GM23338 (cell line): ENCODE measurements around the gene SLC9C1. TPM values are rescaled to one million over a fixed set of nuclear protein-coding genes. Genes with fewer than 3 reads are reported as not detected.

Experiments
- ATAC-seq: fragments of 200-7000 bp; cut with Tn5 transposase; 3 replicates; pipeline ENCODE4 v1.9.1; 2020
- DNase-seq: peaks from one replicate; pipeline ENCODE4 v3.0.0-alpha.2; 2015; ENCODE audit warnings: low spot score
- H2AFZ ChIP-seq: fragments of 200-600 bp; sonication (generic); 2 replicates; pipeline ENCODE4 v1.8.0; 2016; ENCODE audit warnings: antibody characterized with exemption, mild to moderate bottlenecking, moderate library complexity
- H3F3A ChIP-seq: fragments of 200-600 bp; sonication (generic); replicated peaks from 2 replicates; pipeline ENCODE4 v1.8.0; 2017; ENCODE audit warnings: antibody characterized with exemption, mixed run types, low read depth
- H3K27ac ChIP-seq: fragments of 200-600 bp; sonication (generic); 2 replicates; pipeline ENCODE4 v1.6.1; 2016; ENCODE audit warnings: low read depth
- H3K27me3 ChIP-seq: fragments of 200-600 bp; sonication (generic); 2 replicates; pipeline ENCODE4 v1.8.0; 2016; ENCODE audit warnings: mild to moderate bottlenecking, mixed run types, moderate library complexity; ENCODE audit not compliant: insufficient read depth
- H3K36me3 ChIP-seq: fragments of 200-600 bp; sonication (generic); 2 replicates; pipeline ENCODE4 v1.8.0; 2016; ENCODE audit warnings: mild to moderate bottlenecking; ENCODE audit not compliant: insufficient read depth
- H3K4me1 ChIP-seq: fragments of 200-600 bp; sonication (generic); 2 replicates; pipeline ENCODE4 v1.8.0; 2016; ENCODE audit warnings: mild to moderate bottlenecking, moderate library complexity; ENCODE audit not compliant: insufficient read depth
- H3K4me2 ChIP-seq: fragments of 200-600 bp; sonication (generic); 2 replicates; pipeline ENCODE4 v1.7.1; 2017; ENCODE audit warnings: mixed run types
- H3K4me3 ChIP-seq: fragments of 200-600 bp; sonication (generic); 2 replicates; pipeline ENCODE4 v1.6.1; 2016; ENCODE audit warnings: mixed run types
- H3K79me2 ChIP-seq: fragments of 200-600 bp; sonication (generic); replicated peaks from 2 replicates; pipeline ENCODE4 v1.8.0; 2017; ENCODE audit warnings: mild to moderate bottlenecking; ENCODE audit not compliant: insufficient read depth
- H3K9me2 ChIP-seq: fragments of 200-600 bp; sonication (generic); 2 replicates; pipeline ENCODE4 v1.8.0; 2017; ENCODE audit not compliant: insufficient read depth
- H4K20me1 ChIP-seq: fragments of 200-600 bp; sonication (generic); replicated peaks from 2 replicates; pipeline ENCODE4 v1.8.0; 2017; ENCODE audit warnings: mild to moderate bottlenecking; ENCODE audit not compliant: insufficient read depth
- H3K27ac Mint-ChIP-seq: 2 replicates; pipeline ENCODE4 v1.8.0; 2020; ENCODE audit warnings: inconsistent platforms, mild to moderate bottlenecking, moderate library complexity, mixed read lengths
- H3K27me3 Mint-ChIP-seq: 3 replicates; pipeline ENCODE4 v1.8.0; 2022; ENCODE audit warnings: low read depth, mild to moderate bottlenecking, moderate library complexity, mixed read lengths, inconsistent platforms; ENCODE audit not compliant: insufficient read depth, poor library complexity
- H3K36me3 Mint-ChIP-seq: 3 replicates; pipeline ENCODE4 v1.8.0; 2021; ENCODE audit warnings: low read depth, mild to moderate bottlenecking, inconsistent platforms, moderate library complexity, mixed read lengths
- H3K4me1 Mint-ChIP-seq: 3 replicates; pipeline ENCODE4 v1.8.0; 2020; ENCODE audit warnings: mild to moderate bottlenecking, inconsistent platforms, mixed read lengths
- H3K4me3 Mint-ChIP-seq: 3 replicates; pipeline ENCODE4 v1.8.0; 2021; ENCODE audit warnings: moderate library complexity, mild to moderate bottlenecking, inconsistent platforms, mixed read lengths
- H3K9me3 Mint-ChIP-seq: 3 replicates; pipeline ENCODE4 v1.8.0; 2020; ENCODE audit warnings: moderate library complexity, mild to moderate bottlenecking, inconsistent platforms, mixed read lengths
- CREB1 ChIP-seq: fragments of 250-450 bp; sonication (Bioruptor Pico); IDR thresholded peaks from 2 replicates; pipeline ENCODE4 v1.5.0; 2020; ENCODE audit warnings: low read depth, mild to moderate bottlenecking, moderate library complexity
- CTCF ChIP-seq, 2 experiments: fragments of 200-600 bp in 1 of 2; sonication (generic) in 1 of 2; conservative IDR thresholded peaks; 2 replicates each; pipeline versions ENCODE4 v1.5.1 to v1.6.1; 2016 to 2017; ENCODE audit warnings: antibody characterized with exemption in 2 of 2, low read depth in 2 of 2, mild to moderate bottlenecking in 2 of 2, moderate library complexity in 1 of 2
- ETS1 ChIP-seq: IDR thresholded peaks from 2 replicates; pipeline ENCODE4 v1.6.1; 2016; ENCODE audit warnings: antibody characterized with exemption
- EZH2phosphoT487 ChIP-seq: fragments of 200-600 bp; sonication (generic); IDR thresholded peaks from one replicate; pipeline ENCODE4 v1.8.1; 2018; ENCODE audit warnings: antibody characterized with exemption; ENCODE audit not compliant: unreplicated experiment
- POLR2AphosphoS5 ChIP-seq: IDR thresholded peaks from 2 replicates; pipeline ENCODE4 v1.6.1; 2016; ENCODE audit warnings: antibody characterized with exemption, low read depth
- ZNF114 ChIP-seq: fragments of 250-450 bp; sonication (Bioruptor Pico); IDR thresholded peaks from 2 replicates; pipeline ENCODE4 v1.5.0; 2020; ENCODE audit warnings: mild to moderate bottlenecking, moderate library complexity
- ZNF331 ChIP-seq: fragments of 250-450 bp; sonication (Bioruptor Pico); IDR thresholded peaks from 2 replicates; pipeline ENCODE4 v1.5.0; 2020; ENCODE audit warnings: low read depth, mild to moderate bottlenecking, moderate library complexity
- polyA plus RNA-seq: library from polyadenylated mRNA; unstranded; fragments of >200 nt; fragmentation: Nextera tagmentation; extraction: Ambion mirVana; gene quantifications from 2 replicates; pipeline ENCODE4 v1.2.1, GENCODE V29; 2016
- total RNA-seq: library from RNA; depleted of rRNA; stranded (reverse); fragments of >200 nt; shearing (Covaris generic); gene quantifications from 2 replicates; pipeline ENCODE4 v1.2.3, GENCODE V29; 2014
- TF ChIP-seq, protein P1 (sequence below): IDR thresholded peaks from one replicate; pipeline ENCODE4 v1.6.1; 2018; ENCODE audit warnings: antibody characterized with exemption; ENCODE audit not compliant: unreplicated experiment
- TF ChIP-seq, protein P2 (sequence below): fragments of 250-450 bp; sonication (Bioruptor Pico); IDR thresholded peaks from 2 replicates; pipeline ENCODE4 v1.5.0; 2020; ENCODE audit warnings: mild to moderate bottlenecking, moderate library complexity

The SLC9C1 gene
- total and polyA plus RNA-seq, 2 experiments from 2014 or later, result 0.97 to 1.8 TPM

GRCh38 chr3:112297714-112298113 is 3.7 kb upstream of the SLC9C1 start:
- peak overlapping the region; percentile 2; the same call in 1 of the 2 replicates for H3K27ac ChIP-seq
- H3K27me3 ChIP-seq, result no peaks in the 10 kb centered on the region
- no peak overlapping the region for H3K27ac Mint-ChIP-seq
- no peaks in the 10 kb centered on the region for H3K36me3 ChIP-seq
- peaks cover 2% of the 10 kb centered on the region for H3K27me3 Mint-ChIP-seq
- no peak overlapping the region for H3K4me3 Mint-ChIP-seq
- H3F3A ChIP-seq, result peaks cover 10% of the 10 kb centered on the region; the same call in 1 of the 2 replicates
- H3K4me1 Mint-ChIP-seq, result peaks cover 21% of the 10 kb centered on the region; the same call in 2 of the 3 replicates
- TF ChIP-seq, protein P1, sequence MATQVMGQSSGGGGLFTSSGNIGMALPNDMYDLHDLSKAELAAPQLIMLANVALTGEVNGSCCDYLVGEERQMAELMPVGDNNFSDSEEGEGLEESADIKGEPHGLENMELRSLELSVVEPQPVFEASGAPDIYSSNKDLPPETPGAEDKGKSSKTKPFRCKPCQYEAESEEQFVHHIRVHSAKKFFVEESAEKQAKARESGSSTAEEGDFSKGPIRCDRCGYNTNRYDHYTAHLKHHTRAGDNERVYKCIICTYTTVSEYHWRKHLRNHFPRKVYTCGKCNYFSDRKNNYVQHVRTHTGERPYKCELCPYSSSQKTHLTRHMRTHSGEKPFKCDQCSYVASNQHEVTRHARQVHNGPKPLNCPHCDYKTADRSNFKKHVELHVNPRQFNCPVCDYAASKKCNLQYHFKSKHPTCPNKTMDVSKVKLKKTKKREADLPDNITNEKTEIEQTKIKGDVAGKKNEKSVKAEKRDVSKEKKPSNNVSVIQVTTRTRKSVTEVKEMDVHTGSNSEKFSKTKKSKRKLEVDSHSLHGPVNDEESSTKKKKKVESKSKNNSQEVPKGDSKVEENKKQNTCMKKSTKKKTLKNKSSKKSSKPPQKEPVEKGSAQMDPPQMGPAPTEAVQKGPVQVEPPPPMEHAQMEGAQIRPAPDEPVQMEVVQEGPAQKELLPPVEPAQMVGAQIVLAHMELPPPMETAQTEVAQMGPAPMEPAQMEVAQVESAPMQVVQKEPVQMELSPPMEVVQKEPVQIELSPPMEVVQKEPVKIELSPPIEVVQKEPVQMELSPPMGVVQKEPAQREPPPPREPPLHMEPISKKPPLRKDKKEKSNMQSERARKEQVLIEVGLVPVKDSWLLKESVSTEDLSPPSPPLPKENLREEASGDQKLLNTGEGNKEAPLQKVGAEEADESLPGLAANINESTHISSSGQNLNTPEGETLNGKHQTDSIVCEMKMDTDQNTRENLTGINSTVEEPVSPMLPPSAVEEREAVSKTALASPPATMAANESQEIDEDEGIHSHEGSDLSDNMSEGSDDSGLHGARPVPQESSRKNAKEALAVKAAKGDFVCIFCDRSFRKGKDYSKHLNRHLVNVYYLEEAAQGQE, result no peak
- TF ChIP-seq POLR2AphosphoS5 (no peak), ETS1 (no peak), ZNF114 (CRISPR knock-in tag) (no peak), EZH2phosphoT487 (no peak), CREB1 (no peak), CTCF (conservative IDR thresholded peaks at IDR 0.05; ENCODE audit: low read depth in 2 of 2) (no peak), ZNF331 (no peak)
- TF ChIP-seq, protein P2, sequence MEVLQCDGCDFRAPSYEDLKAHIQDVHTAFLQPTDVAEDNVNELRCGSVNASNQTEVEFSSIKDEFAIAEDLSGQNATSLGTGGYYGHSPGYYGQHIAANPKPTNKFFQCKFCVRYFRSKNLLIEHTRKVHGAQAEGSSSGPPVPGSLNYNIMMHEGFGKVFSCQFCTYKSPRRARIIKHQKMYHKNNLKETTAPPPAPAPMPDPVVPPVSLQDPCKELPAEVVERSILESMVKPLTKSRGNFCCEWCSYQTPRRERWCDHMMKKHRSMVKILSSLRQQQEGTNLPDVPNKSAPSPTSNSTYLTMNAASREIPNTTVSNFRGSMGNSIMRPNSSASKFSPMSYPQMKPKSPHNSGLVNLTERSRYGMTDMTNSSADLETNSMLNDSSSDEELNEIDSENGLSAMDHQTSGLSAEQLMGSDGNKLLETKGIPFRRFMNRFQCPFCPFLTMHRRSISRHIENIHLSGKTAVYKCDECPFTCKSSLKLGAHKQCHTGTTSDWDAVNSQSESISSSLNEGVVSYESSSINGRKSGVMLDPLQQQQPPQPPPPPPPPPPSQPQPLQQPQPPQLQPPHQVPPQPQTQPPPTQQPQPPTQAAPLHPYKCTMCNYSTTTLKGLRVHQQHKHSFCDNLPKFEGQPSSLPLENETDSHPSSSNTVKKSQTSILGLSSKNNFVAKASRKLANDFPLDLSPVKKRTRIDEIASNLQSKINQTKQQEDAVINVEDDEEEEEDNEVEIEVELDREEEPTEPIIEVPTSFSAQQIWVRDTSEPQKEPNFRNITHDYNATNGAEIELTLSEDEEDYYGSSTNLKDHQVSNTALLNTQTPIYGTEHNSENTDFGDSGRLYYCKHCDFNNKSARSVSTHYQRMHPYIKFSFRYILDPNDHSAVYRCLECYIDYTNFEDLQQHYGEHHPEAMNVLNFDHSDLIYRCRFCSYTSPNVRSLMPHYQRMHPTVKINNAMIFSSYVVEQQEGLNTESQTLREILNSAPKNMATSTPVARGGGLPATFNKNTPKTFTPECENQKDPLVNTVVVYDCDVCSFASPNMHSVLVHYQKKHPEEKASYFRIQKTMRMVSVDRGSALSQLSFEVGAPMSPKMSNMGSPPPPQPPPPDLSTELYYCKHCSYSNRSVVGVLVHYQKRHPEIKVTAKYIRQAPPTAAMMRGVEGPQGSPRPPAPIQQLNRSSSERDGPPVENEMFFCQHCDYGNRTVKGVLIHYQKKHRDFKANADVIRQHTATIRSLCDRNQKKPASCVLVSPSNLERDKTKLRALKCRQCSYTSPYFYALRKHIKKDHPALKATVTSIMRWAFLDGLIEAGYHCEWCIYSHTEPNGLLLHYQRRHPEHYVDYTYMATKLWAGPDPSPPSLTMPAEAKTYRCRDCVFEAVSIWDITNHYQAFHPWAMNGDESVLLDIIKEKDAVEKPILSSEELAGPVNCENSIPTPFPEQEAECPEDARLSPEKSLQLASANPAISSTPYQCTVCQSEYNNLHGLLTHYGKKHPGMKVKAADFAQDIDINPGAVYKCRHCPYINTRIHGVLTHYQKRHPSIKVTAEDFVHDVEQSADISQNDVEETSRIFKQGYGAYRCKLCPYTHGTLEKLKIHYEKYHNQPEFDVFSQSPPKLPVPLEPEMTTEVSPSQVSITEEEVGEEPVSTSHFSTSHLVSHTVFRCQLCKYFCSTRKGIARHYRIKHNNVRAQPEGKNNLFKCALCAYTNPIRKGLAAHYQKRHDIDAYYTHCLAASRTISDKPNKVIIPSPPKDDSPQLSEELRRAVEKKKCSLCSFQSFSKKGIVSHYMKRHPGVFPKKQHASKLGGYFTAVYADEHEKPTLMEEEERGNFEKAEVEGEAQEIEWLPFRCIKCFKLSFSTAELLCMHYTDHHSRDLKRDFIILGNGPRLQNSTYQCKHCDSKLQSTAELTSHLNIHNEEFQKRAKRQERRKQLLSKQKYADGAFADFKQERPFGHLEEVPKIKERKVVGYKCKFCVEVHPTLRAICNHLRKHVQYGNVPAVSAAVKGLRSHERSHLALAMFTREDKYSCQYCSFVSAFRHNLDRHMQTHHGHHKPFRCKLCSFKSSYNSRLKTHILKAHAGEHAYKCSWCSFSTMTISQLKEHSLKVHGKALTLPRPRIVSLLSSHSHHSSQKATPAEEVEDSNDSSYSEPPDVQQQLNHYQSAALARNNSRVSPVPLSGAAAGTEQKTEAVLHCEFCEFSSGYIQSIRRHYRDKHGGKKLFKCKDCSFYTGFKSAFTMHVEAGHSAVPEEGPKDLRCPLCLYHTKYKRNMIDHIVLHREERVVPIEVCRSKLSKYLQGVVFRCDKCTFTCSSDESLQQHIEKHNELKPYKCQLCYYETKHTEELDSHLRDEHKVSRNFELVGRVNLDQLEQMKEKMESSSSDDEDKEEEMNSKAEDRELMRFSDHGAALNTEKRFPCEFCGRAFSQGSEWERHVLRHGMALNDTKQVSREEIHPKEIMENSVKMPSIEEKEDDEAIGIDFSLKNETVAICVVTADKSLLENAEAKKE, result no peak
- no peaks in the 10 kb centered on the region for H3K9me2 ChIP-seq
- no peaks in the 10 kb centered on the region for H4K20me1 ChIP-seq
- peaks cover 24% of the 10 kb centered on the region; the same call in 2 of the 3 replicates for H3K36me3 Mint-ChIP-seq
- H2AFZ ChIP-seq, result no peak overlapping the region
- peaks cover 13% of the 10 kb centered on the region for H3K9me3 Mint-ChIP-seq
- DNase-seq (no peak), ATAC-seq (no peak)
- no peak overlapping the region for H3K4me2 ChIP-seq
- no peaks in the 10 kb centered on the region for H3K79me2 ChIP-seq
- peaks cover 33% of the 10 kb centered on the region for H3K4me1 ChIP-seq
- H3K4me3 ChIP-seq, result no peak overlapping the region
